GM12891 (cell line): ENCODE measurements around the gene JAM3.

Source experiments
- POLR2A ChIP-seq: IDR thresholded peaks from 2 replicates; pipeline ENCODE4 v1.6.1; 2011; ENCODE audit warnings: low read depth, low read length, control low read depth
- POLR2AphosphoS5 ChIP-seq: IDR thresholded peaks from 2 replicates; pipeline ENCODE4 v1.6.1; 2011; ENCODE audit warnings: low read depth, low read length, control low read depth
- POU2F2 ChIP-seq: IDR thresholded peaks from 2 replicates; pipeline ENCODE4 v1.6.1; 2011; ENCODE audit warnings: low read depth, mild to moderate bottlenecking, control low read depth, low read length, moderate library complexity
- SPI1 ChIP-seq: IDR thresholded peaks from 2 replicates; pipeline ENCODE4 v1.6.1; 2011; ENCODE audit warnings: low read depth, low read length, control low read depth
- TAF1 ChIP-seq: IDR thresholded peaks from 2 replicates; pipeline ENCODE4 v1.6.1; 2011; ENCODE audit warnings: low read depth, low read length, control low read depth

- no peak for TF ChIP-seq POLR2AphosphoS5
- no peak for TF ChIP-seq SPI1
- TF ChIP-seq POLR2A: no peak
- no peak for TF ChIP-seq TAF1
- TF ChIP-seq POU2F2: no peak
Observed at GRCh38 chr11:134142536-134142935, 73.7 kb downstream of the JAM3 start.
